ENCODE measurements around the gene PITPNM3. TPM values are rescaled to one million over a fixed set of nuclear protein-coding genes. Genes with fewer than 3 reads are reported as not detected.
"Not testable (repeated sequence)": the region's sequence is repeated elsewhere in the genome, so short reads cannot be mapped to it uniquely, and the experiment has no call there.

PITPNM3 gene
- 10 to 100 TPM; 13.7 to 19.0 TPM for total RNA-seq
- long read RNA-seq, partial matches to known transcripts: 3 of 23 reads
- long read RNA-seq, other reads (novel, unspliced or antisense): 20 of 23 reads

GRCh38 chr17:6556121-6557039 is at the start of gene PITPNM3:
Gene PITPNM3, minus strand, starts transcription at chr17:6556555. Its CDS starts 149 bp downstream, at chr17:6556406.
- intact Hi-C loops (cut with DNase I, micrococcal nuclease): no loop called here
- ATAC-seq (peak; percentile 37), DNase-seq (peak in 1 of 2 donors; percentile 57)

- ATAC-seq (no peak), DNase-seq (no peak)
- intact Hi-C loops (cut with DNase I, micrococcal nuclease): no loop called here
Observed at GRCh38 chr17:6605142-6605541, 48.8 kb upstream of the PITPNM3 start.

GRCh38 chr17:6603744-6604325 is 47.5 kb upstream of the PITPNM3 start:
- intact Hi-C loops (cut with DNase I, micrococcal nuclease): no loop called here
- ATAC-seq: no peak
- DNase-seq: no peak

GRCh38 chr17:6602141-6602540 is 45.8 kb upstream of the PITPNM3 start:
- ATAC-seq (no peak), DNase-seq (no peak)
- intact Hi-C loops (cut with DNase I, micrococcal nuclease): no loop called here

GRCh38 chr17:6599364-6599763 is 43.0 kb upstream of the PITPNM3 start:
- intact Hi-C loops (cut with DNase I, micrococcal nuclease): no loop called here
- ATAC-seq (peak; percentile 87), DNase-seq (no peak)

GRCh38 chr17:6597727-6598126 is 41.4 kb upstream of the PITPNM3 start:
- ATAC-seq (no peak), DNase-seq (no peak)
- intact Hi-C loops (cut with DNase I, micrococcal nuclease): no loop called here

GRCh38 chr17:6596941-6597340 is 40.6 kb upstream of the PITPNM3 start:
- ATAC-seq (no peak), DNase-seq (no peak)
- intact Hi-C loops (cut with DNase I, micrococcal nuclease): no loop called here

GRCh38 chr17:6596511-6596910 is 40.2 kb upstream of the PITPNM3 start:
- intact Hi-C loops (cut with DNase I, micrococcal nuclease): no loop called here
- no peak for ATAC-seq
- no peak for DNase-seq

- no peak for ATAC-seq
- no peak for DNase-seq
- intact Hi-C loops (cut with DNase I, micrococcal nuclease): no loop called here
Observed at GRCh38 chr17:6596081-6596480, 39.7 kb upstream of the PITPNM3 start.

- intact Hi-C loops (cut with DNase I, micrococcal nuclease); DNase-seq; ATAC-seq: not testable (repeated sequence)
Observed at GRCh38 chr17:6593371-6593770, 37.0 kb upstream of the PITPNM3 start.

GRCh38 chr17:6592173-6592572 is 35.8 kb upstream of the PITPNM3 start:
- ATAC-seq (peak; percentile 96), DNase-seq (no peak)
- intact Hi-C loops (cut with DNase I, micrococcal nuclease): no loop called here

- intact Hi-C loops (cut with DNase I, micrococcal nuclease): no loop called here
- no peak for DNase-seq
- peak; percentile 10 for ATAC-seq
Observed at GRCh38 chr17:6591599-6592158, 35.3 kb upstream of the PITPNM3 start.

- no peak for DNase-seq
- no peak for ATAC-seq
- intact Hi-C loops (cut with DNase I, micrococcal nuclease): loop anchor here in 1 of 2 donors (10.0 kb wide), 1 partner anchor 125 kb away; no protein-coding TSS in a partner anchor
Observed at GRCh38 chr17:6589266-6589946, 33.1 kb upstream of the PITPNM3 start.

- DNase-seq (no peak), ATAC-seq (no peak)
- intact Hi-C loops (cut with DNase I, micrococcal nuclease): loop anchor here in 1 of 2 donors (10.0 kb wide), 1 partner anchor 123 kb away; no protein-coding TSS in a partner anchor
Observed at GRCh38 chr17:6588165-6588564, 31.8 kb upstream of the PITPNM3 start.

GRCh38 chr17:6587310-6587709 is 31.0 kb upstream of the PITPNM3 start:
- intact Hi-C loops (cut with DNase I, micrococcal nuclease): loop anchor here in 1 of 2 donors (10.0 kb wide), 1 partner anchor 123 kb away; no protein-coding TSS in a partner anchor
- no peak for DNase-seq
- peak; percentile 19 for ATAC-seq

- DNase-seq (no peak), ATAC-seq (no peak)
- intact Hi-C loops (cut with DNase I, micrococcal nuclease): loop anchor here in 1 of 2 donors (10.0 kb wide), 1 partner anchor 119 kb away; no protein-coding TSS in a partner anchor
Observed at GRCh38 chr17:6583411-6583810, 27.1 kb upstream of the PITPNM3 start.

- DNase-seq (peak in 1 of 2 donors; percentile 53), ATAC-seq (peak; percentile 62)
- intact Hi-C loops (cut with DNase I, micrococcal nuclease): loop anchor here in 1 of 2 donors (10.0 kb wide), 1 partner anchor 116 kb away; no protein-coding TSS in a partner anchor
Observed at GRCh38 chr17:6580625-6581024, 24.3 kb upstream of the PITPNM3 start.

- intact Hi-C loops (cut with DNase I, micrococcal nuclease): no loop called here
- DNase-seq: no peak
- no peak for ATAC-seq
Observed at GRCh38 chr17:6578491-6578890, 22.1 kb upstream of the PITPNM3 start.
